KMS-11 (cell line): ENCODE results near the gene GPR176.

Experiments
- H2AFZ ChIP-seq: fragments of 200-600 bp; sonication (generic); 2 replicates; pipeline ENCODE4 v1.6.1; 2016; ENCODE audit warnings: antibody characterized with exemption, mixed run types, low read depth
- H3K27ac ChIP-seq: fragments of 200-600 bp; sonication (generic); 2 replicates; pipeline ENCODE4 v1.6.1; 2016; ENCODE audit warnings: mild to moderate bottlenecking, mixed run types
- H3K27me3 ChIP-seq: fragments of 200-600 bp; sonication (generic); 2 replicates; pipeline ENCODE4 v1.6.1; 2017; ENCODE audit warnings: mild to moderate bottlenecking, low read depth, mixed run types, moderate library complexity; ENCODE audit not compliant: insufficient read depth
- H3K36me3 ChIP-seq: fragments of 200-600 bp; sonication (generic); 2 replicates; pipeline ENCODE4 v1.6.1; 2017; ENCODE audit warnings: mild to moderate bottlenecking, mixed run types; ENCODE audit not compliant: insufficient read depth
- H3K4me1 ChIP-seq: fragments of 200-600 bp; sonication (generic); 2 replicates; pipeline ENCODE4 v1.6.1; 2016; ENCODE audit warnings: mild to moderate bottlenecking, low read depth, mixed run types; ENCODE audit not compliant: poor library complexity, severe bottlenecking
- H3K4me2 ChIP-seq: fragments of 200-600 bp; sonication (generic); 2 replicates; pipeline ENCODE4 v1.7.0; 2016; ENCODE audit warnings: mild to moderate bottlenecking, mixed run types
- H3K4me3 ChIP-seq: fragments of 200-600 bp; sonication (generic); IDR thresholded peaks from 2 replicates; pipeline ENCODE4 v1.6.1; 2017; ENCODE audit warnings: low read depth, low read length, mixed read lengths; ENCODE audit not compliant: insufficient read depth
- H3K79me2 ChIP-seq: fragments of 200-600 bp; sonication (generic); 2 replicates; pipeline ENCODE4 v1.6.1; 2016; ENCODE audit warnings: low read depth, mixed run types; ENCODE audit not compliant: insufficient read depth
- H3K9ac ChIP-seq: fragments of 200-600 bp; sonication (generic); 2 replicates; pipeline ENCODE4 v1.6.1; 2016; ENCODE audit warnings: mild to moderate bottlenecking, mixed run types
- H4K20me1 ChIP-seq: fragments of 200-600 bp; sonication (generic); 2 replicates; pipeline ENCODE4 v1.6.1; 2016; ENCODE audit warnings: mild to moderate bottlenecking, mixed run types; ENCODE audit not compliant: insufficient read depth
- CTCF ChIP-seq: fragments of 200-600 bp; sonication (generic); conservative IDR thresholded peaks from 2 replicates; pipeline ENCODE4 v1.6.1; 2017; ENCODE audit warnings: low read depth, mild to moderate bottlenecking, antibody characterized with exemption, low read length, moderate library complexity, mixed read lengths

Gene GPR176

DNA sequence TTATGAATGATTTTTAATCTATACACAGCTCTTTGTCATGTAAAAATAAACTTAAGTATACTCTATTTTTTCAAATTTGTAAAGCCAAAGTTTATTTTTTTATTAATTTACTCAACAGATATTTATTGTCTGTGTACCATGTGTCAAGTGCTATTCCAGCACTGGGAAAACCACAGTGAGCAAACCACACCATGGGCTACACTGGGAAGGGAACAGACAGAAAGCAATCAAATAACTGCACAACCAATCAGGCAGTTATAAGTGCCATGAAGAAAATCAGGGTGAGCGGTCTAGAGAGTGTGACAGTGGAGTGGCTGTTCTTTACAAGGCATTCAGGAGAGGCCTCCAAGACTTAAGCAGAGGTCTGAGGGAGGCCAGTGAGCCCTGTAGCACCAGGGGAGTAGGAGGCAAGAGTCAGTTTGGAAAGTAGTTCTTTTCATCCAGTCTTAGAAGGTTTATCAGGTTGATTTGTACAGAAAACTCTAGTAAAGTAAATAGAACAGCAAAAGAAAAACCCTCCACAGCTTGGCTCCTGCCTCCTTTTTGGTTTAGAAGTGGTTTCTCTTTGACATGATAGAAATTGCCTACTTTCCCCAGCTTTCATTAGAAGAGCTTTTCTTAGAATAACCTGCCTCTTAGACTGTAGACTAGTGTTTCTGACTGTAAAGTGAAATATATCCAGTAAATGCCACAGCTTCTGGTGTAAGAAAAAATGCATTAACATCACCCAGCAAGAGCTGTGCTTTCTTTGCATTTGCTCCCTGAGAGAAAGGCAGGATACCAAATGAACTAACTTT is 27.5 kb upstream of the GPR176 start:
- no peaks in the 10 kb centered on the region; the same call in 1 of the 2 replicates for H3K36me3 ChIP-seq
- no peak overlapping the region for H3K4me2 ChIP-seq
- H3K27ac ChIP-seq, result no peak overlapping the region
- no peak overlapping the region for H3K9ac ChIP-seq
- no peak overlapping the region for H2AFZ ChIP-seq
- H3K79me2 ChIP-seq, result no peaks in the 10 kb centered on the region
- H3K27me3 ChIP-seq, result no peaks in the 10 kb centered on the region
- no peak overlapping the region for H3K4me3 ChIP-seq
- no peak for TF ChIP-seq CTCF
- H3K4me1 ChIP-seq, result no peaks in the 10 kb centered on the region
- no peaks in the 10 kb centered on the region for H4K20me1 ChIP-seq

DNA sequence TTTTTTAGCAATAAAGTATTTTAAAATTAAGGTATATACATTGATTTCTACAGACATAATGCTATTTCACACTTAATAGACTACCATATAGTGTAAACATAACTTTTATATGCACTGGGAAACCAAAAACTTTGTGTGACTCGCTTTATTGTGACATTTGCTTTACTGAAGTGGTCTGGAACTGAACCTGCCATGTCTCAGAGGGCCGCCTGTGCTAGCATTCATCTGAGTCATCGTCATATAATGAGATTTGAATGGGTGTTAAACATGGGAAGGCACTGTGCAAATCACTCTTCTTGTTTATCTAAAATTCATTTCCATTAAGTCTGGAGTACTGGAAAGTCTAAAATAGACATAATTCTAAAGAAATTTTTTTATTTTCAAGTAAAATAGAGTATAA is 26.8 kb upstream of the GPR176 start:
- no peak overlapping the region for H3K4me3 ChIP-seq
- H3K36me3 ChIP-seq, result no peaks in the 10 kb centered on the region; the same call in 1 of the 2 replicates

GRCh38 chr15:39944726-39945125 is 24.7 kb upstream of the GPR176 start:
- TF ChIP-seq CTCF, result no peak
- no peaks in the 10 kb centered on the region for H3K79me2 ChIP-seq
- H3K27ac ChIP-seq, result no peak overlapping the region
- no peaks in the 10 kb centered on the region; the same call in 1 of the 2 replicates for H3K36me3 ChIP-seq
- no peak overlapping the region for H3K4me2 ChIP-seq
- H2AFZ ChIP-seq, result no peak overlapping the region
- H3K9ac ChIP-seq, result no peak overlapping the region
- H3K4me1 ChIP-seq, result peaks cover 11% of the 10 kb centered on the region
- no peaks in the 10 kb centered on the region for H4K20me1 ChIP-seq
- H3K4me3 ChIP-seq, result no peak overlapping the region
- no peaks in the 10 kb centered on the region for H3K27me3 ChIP-seq

More for the DNA sequence above, 26.8 kb upstream of the GPR176 start:
- peaks cover 4% of the 10 kb centered on the region for H3K4me1 ChIP-seq
- no peaks in the 10 kb centered on the region for H4K20me1 ChIP-seq
- no peaks in the 10 kb centered on the region for H3K27me3 ChIP-seq
- TF ChIP-seq CTCF, result no peak
- no peak overlapping the region for H3K9ac ChIP-seq
- no peaks in the 10 kb centered on the region for H3K79me2 ChIP-seq
- no peak overlapping the region for H3K27ac ChIP-seq
- no peak overlapping the region for H2AFZ ChIP-seq
- H3K4me2 ChIP-seq, result no peak overlapping the region

- Histone ChIP-seq H3K4me1 (peaks cover 23% of the 10 kb centered on the region), H4K20me1 (no peaks in the 10 kb centered on the region), H3K27me3 (no peaks in the 10 kb centered on the region), H3K36me3 (no peaks in the 10 kb centered on the region; the same call in 1 of the 2 replicates), H3K4me3 (no peak overlapping the region), H3K79me2 (peaks cover 3% of the 10 kb centered on the region; the same call in 1 of the 2 replicates), H2AFZ (no peak overlapping the region), H3K9ac (no peak overlapping the region), H3K27ac (no peak overlapping the region), H3K4me2 (no peak overlapping the region)
- TF ChIP-seq CTCF, result no peak
Measured at GRCh38 chr15:39942753-39943150, 22.7 kb upstream of the GPR176 start.
